CD4-positive, CD25-positive, alpha-beta regulatory T cell (primary cell): ENCODE measurements around the gene GZMA. TPM values are rescaled to one million over a fixed set of nuclear protein-coding genes. Genes with fewer than 3 reads are reported as not detected.

ENCODE experiments used
- ATAC-seq, 2 donors: fragments of 150-1000 bp; cut with Tn5 transposase; one replicate each; pipeline ENCODE4 v1.10.0; 2021; ENCODE audit warnings: low read depth in 2 of 2, moderate number of reproducible peaks in 2 of 2, moderate library complexity in 1 of 2
- DNase-seq, 3 donors: peaks; one replicate each; pipeline versions ENCODE4 v3.0.0 to v3.0.0-alpha.2; 2012 to 2022; ENCODE audit warnings: mixed read lengths in 1 of 3
- H3K27ac ChIP-seq: one replicate; pipeline ENCODE4 v1.7.0; 2013; ENCODE audit warnings: mild to moderate bottlenecking, low read length; ENCODE audit not compliant: insufficient read depth, poor library complexity, severe bottlenecking
- H3K27me3 ChIP-seq: one replicate; pipeline ENCODE4 v1.7.0; 2013; ENCODE audit warnings: low read length; ENCODE audit not compliant: control insufficient read depth, insufficient read depth
- H3K36me3 ChIP-seq: one replicate; pipeline ENCODE4 v1.7.0; 2013; ENCODE audit warnings: mild to moderate bottlenecking, low read length, moderate library complexity; ENCODE audit not compliant: control insufficient read depth, insufficient read depth
- H3K4me1 ChIP-seq: 2 replicates; pipeline ENCODE4 v1.7.0; 2013; ENCODE audit warnings: mild to moderate bottlenecking, low read length; ENCODE audit not compliant: insufficient read depth, control insufficient read depth, poor library complexity, severe bottlenecking
- H3K4me3 ChIP-seq: one replicate; pipeline ENCODE4 v1.7.0; 2013; ENCODE audit warnings: low read depth, mild to moderate bottlenecking, low read length, moderate library complexity
- H3K9me3 ChIP-seq, 2 experiments: 1 replicate in 1 of 2; 2 replicates in 1 of 2; pipeline ENCODE4 v1.7.0; 2013; ENCODE audit warnings: low read length in 2 of 2, mild to moderate bottlenecking in 1 of 2, moderate library complexity in 1 of 2; ENCODE audit not compliant: control insufficient read depth in 2 of 2
- H3K27ac Mint-ChIP-seq, 3 donors: one replicate each; pipeline ENCODE4 v1.8.0; 2020 to 2022; ENCODE audit warnings: mild to moderate bottlenecking in 3 of 3, mixed read lengths in 3 of 3, moderate library complexity in 2 of 3
- H3K27me3 Mint-ChIP-seq: one replicate; pipeline ENCODE4 v1.8.0; 2022; ENCODE audit warnings: mild to moderate bottlenecking, mixed read lengths
- H3K36me3 Mint-ChIP-seq: one replicate; pipeline ENCODE4 v1.8.0; 2020; ENCODE audit warnings: mixed read lengths
- H3K4me1 Mint-ChIP-seq, 4 donors: one replicate each; pipeline ENCODE4 v1.8.0; 2020 to 2022; ENCODE audit warnings: mixed read lengths in 4 of 4, mild to moderate bottlenecking in 1 of 4
- H3K4me3 Mint-ChIP-seq, 4 donors: one replicate each; pipeline ENCODE4 v1.8.0; 2020 to 2022; ENCODE audit warnings: mild to moderate bottlenecking in 4 of 4, mixed read lengths in 4 of 4, moderate library complexity in 3 of 4
- H3K9me3 Mint-ChIP-seq, 7 donors: one replicate each; pipeline ENCODE4 v1.8.0; 2020 to 2022; ENCODE audit warnings: mixed read lengths in 7 of 7, mild to moderate bottlenecking in 3 of 7, moderate library complexity in 2 of 7
- polyA plus RNA-seq, 4 donors: library from polyadenylated mRNA; unstranded; fragments of 300-500 nt; fragmentation: Illumina TruSeq; gene quantifications; one replicate each; pipeline ENCODE4 v1.2.3, GENCODE V29; 2021
- total RNA-seq: library from RNA; stranded (reverse); gene quantifications from one replicate; pipeline ENCODE4 v1.2.3, GENCODE V29; 2022

Gene GZMA
- total and polyA plus RNA-seq, 5 donors from 2014 or later, result 22.6 to 107 (median 45.7) TPM

GRCh38 chr5:55141945-55142690 lies 39.7 kb downstream of the GZMA start:
- no peak for ATAC-seq
- no peaks in the 10 kb centered on the region for H3K36me3 Mint-ChIP-seq

GRCh38 chr5:55143624-55144023 lies 41.2 kb downstream of the GZMA start:
- Histone ChIP-seq H3K4me1 (peaks cover 5% of the 10 kb centered on the region), H3K27me3 (peaks cover 8% of the 10 kb centered on the region), H3K4me3 (no peak overlapping the region), H3K36me3 (no peaks in the 10 kb centered on the region), H3K9me3 (no peaks in the 10 kb centered on the region), H3K27ac (no peak overlapping the region)
- Mint-ChIP-seq H3K36me3 (no peaks in the 10 kb centered on the region), H3K4me3 (no peak overlapping the region), H3K9me3 (peaks cover 0 to 2% (median 0%) of the 10 kb centered on the region in 7 donors), H3K27me3 (peaks cover 27% of the 10 kb centered on the region), H3K27ac (no peak overlapping the region), H3K4me1 (peaks cover 0 to 16% (median 12%) of the 10 kb centered on the region in 4 donors)
- DNase-seq, result no peak
- no peak for ATAC-seq

More at GRCh38 chr5:55141945-55142690, 39.7 kb downstream of the GZMA start:
- Mint-ChIP-seq H3K9me3 (peaks cover 0 to 3% (median 0%) of the 10 kb centered on the region in 7 donors), H3K27me3 (peaks cover 24% of the 10 kb centered on the region), H3K4me1 (peaks cover 0 to 16% (median 12%) of the 10 kb centered on the region in 4 donors), H3K27ac (peak overlapping the region in 1 of 3 donors; percentile 70), H3K4me3 (no peak overlapping the region)
- Histone ChIP-seq H3K9me3 (no peaks in the 10 kb centered on the region), H3K27me3 (peaks cover 11% of the 10 kb centered on the region), H3K27ac (no peak overlapping the region), H3K4me1 (peaks cover 5% of the 10 kb centered on the region), H3K36me3 (no peaks in the 10 kb centered on the region), H3K4me3 (no peak overlapping the region)
- DNase-seq, result no peak

GRCh38 chr5:55146080-55146479 lies 43.6 kb downstream of the GZMA start:
- no peak overlapping the region for H3K27ac Mint-ChIP-seq
- Histone ChIP-seq H3K4me3 (peak overlapping the region; percentile 34), H3K27ac (no peak overlapping the region), H3K27me3 (peaks cover 11% of the 10 kb centered on the region), H3K36me3 (no peaks in the 10 kb centered on the region), H3K4me1 (peaks cover 5% of the 10 kb centered on the region), H3K9me3 (no peaks in the 10 kb centered on the region)
- ATAC-seq (no peak), DNase-seq (no peak)
- H3K36me3 Mint-ChIP-seq, result no peaks in the 10 kb centered on the region
- peaks cover 0 to 2% (median 0%) of the 10 kb centered on the region in 7 donors for H3K9me3 Mint-ChIP-seq
- peaks cover 43% of the 10 kb centered on the region for H3K27me3 Mint-ChIP-seq
- H3K4me1 Mint-ChIP-seq, result peaks cover 0 to 16% (median 12%) of the 10 kb centered on the region in 4 donors
- H3K4me3 Mint-ChIP-seq, result no peak overlapping the region

DNA sequence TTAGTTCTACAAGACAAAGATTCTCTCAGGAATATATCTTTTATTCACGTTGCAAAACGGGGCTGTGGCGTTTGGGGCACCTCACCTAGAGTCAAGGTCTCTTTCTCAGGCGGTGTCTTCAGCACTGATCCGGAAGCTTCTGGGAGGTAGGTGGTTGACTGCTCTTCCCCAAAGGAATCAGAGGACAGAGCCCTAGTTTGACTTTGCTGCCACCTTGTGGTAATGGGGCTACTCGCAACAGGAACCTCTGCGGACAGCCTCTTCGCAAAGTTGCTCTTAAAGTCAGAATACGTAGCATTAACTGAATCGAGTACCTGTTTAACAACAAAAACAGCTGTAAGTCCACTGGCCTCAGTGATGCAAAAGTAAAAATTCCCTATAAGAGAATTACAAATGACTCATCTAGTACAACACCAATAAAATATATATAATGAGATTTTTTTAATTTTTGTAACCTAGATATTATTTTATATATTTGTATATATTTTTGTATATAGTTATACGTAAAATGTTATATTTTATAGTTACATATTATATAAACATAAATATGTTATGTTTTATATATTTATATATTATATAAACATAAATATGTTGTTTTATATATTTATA lies 44.2 kb downstream of the GZMA start:
- Mint-ChIP-seq H3K4me1 (peaks cover 0 to 14% (median 11%) of the 10 kb centered on the region in 4 donors), H3K4me3 (peak overlapping the region in 2 of 4 donors; percentile 18 to 28), H3K36me3 (no peaks in the 10 kb centered on the region), H3K27ac (no peak overlapping the region), H3K27me3 (peaks cover 45% of the 10 kb centered on the region), H3K9me3 (peaks cover 0 to 2% (median 0%) of the 10 kb centered on the region in 7 donors)
- Histone ChIP-seq H3K4me1 (peaks cover 5% of the 10 kb centered on the region), H3K9me3 (no peaks in the 10 kb centered on the region), H3K27ac (no peak overlapping the region), H3K4me3 (peak overlapping the region; percentile 34), H3K27me3 (peaks cover 11% of the 10 kb centered on the region), H3K36me3 (no peaks in the 10 kb centered on the region)
- peak; percentile 66 to 91 for ATAC-seq
- peak; percentile 67 to 89 (median 74) for DNase-seq

DNA sequence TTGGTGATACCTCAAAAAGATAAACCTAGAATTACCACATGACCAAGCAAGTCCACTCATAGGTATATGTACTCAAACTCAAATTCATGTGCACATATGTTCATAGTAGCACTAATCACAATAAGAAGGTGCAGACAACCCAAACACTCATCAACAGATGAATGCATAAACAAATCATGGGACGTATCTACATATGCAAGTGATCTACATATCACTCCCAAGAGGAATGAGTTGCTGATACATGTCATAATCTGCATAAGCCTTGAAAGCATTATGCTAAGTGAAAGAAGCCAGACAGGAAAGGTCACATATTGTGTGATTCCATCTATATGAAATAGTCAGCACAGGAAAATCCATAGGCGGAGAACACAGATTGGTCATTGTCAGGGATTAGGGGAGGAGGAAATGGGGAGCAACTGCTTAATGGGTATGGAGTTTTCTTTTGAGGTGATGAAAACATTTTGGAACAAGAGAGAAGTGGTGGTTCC lies 46.9 kb downstream of the GZMA start:
- peaks cover 54% of the 10 kb centered on the region for H3K27me3 Mint-ChIP-seq
- H3K4me3 ChIP-seq, result no peak overlapping the region
- H3K36me3 Mint-ChIP-seq, result no peaks in the 10 kb centered on the region
- H3K27ac Mint-ChIP-seq, result no peak overlapping the region
- ATAC-seq, result no peak
- H3K4me1 Mint-ChIP-seq, result peaks cover 0 to 13% (median 6%) of the 10 kb centered on the region in 4 donors
- no peaks in the 10 kb centered on the region for H3K9me3 ChIP-seq
- peaks cover 5% of the 10 kb centered on the region for H3K4me1 ChIP-seq
- peak overlapping the region in 1 of 4 donors; percentile 4 for H3K4me3 Mint-ChIP-seq
- H3K27me3 ChIP-seq, result peaks cover 23% of the 10 kb centered on the region
- H3K9me3 Mint-ChIP-seq, result no peaks in the 10 kb centered on the region
- DNase-seq, result no peak
- H3K36me3 ChIP-seq, result no peaks in the 10 kb centered on the region
- H3K27ac ChIP-seq, result no peak overlapping the region

DNA sequence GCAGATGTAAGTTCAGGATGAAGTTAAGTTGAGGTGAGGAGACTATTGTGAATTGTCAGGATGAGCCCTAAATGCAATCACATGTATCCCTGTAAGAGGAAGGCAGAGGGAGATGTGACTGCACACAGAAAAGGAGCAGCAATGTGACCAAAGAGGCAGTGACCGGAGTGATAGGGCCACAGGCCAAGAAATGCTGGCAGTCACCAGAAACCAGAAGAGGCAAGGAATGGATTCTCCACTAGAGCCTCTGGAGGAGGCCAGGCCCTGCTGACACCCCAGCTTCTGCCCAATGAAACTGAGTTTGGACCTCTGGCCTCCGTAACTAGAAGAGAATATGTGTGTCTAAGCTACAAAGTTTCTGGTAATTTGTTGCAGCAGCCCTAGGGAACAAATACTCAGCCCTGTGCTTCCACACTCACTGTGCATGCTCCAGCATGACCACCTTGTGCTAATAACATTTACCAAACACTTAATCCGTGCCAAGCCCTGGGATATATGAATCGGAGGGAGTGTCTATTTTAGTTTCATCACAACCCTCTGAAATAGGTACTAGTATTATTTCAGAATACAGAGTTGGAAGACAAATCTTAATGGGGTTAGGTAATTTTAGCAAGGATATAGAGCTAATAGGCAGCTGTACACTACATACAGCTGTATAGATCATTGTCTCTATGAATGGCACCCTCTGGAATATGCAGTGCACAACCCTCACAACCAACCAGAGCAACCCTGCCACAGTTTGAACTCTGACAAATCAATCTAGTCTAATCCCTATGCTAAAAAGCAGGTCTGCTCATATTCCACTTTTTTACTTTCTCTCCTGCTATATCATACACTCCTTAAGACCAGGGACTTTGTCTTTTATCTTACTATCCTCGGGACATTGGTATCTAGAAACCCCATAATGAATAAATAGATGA lies 49.7 kb downstream of the GZMA start:
- Mint-ChIP-seq H3K4me1 (no peaks in the 10 kb centered on the region), H3K27me3 (peaks cover 45% of the 10 kb centered on the region), H3K36me3 (no peaks in the 10 kb centered on the region), H3K4me3 (no peak overlapping the region), H3K9me3 (peaks cover 0 to 2% (median 0%) of the 10 kb centered on the region in 7 donors), H3K27ac (no peak overlapping the region)
- H3K27me3 ChIP-seq, result peaks cover 28% of the 10 kb centered on the region
- H3K27ac ChIP-seq, result no peak overlapping the region
- no peaks in the 10 kb centered on the region for H3K36me3 ChIP-seq
- ATAC-seq, result no peak
- H3K4me3 ChIP-seq, result no peak overlapping the region
- no peaks in the 10 kb centered on the region for H3K9me3 ChIP-seq
- H3K4me1 ChIP-seq, result no peaks in the 10 kb centered on the region
- no peak for DNase-seq

- H3K36me3 ChIP-seq, result no peaks in the 10 kb centered on the region
- H3K27ac Mint-ChIP-seq, result no peak overlapping the region
- no peak overlapping the region for H3K4me3 Mint-ChIP-seq
- H3K27me3 Mint-ChIP-seq, result peaks cover 48% of the 10 kb centered on the region
- H3K4me1 ChIP-seq, result no peaks in the 10 kb centered on the region
- peaks cover 0 to 2% (median 0%) of the 10 kb centered on the region in 7 donors for H3K9me3 Mint-ChIP-seq
- no peak for ATAC-seq
- no peaks in the 10 kb centered on the region for H3K36me3 Mint-ChIP-seq
- H3K9me3 ChIP-seq, result no peaks in the 10 kb centered on the region
- DNase-seq, result no peak
- no peaks in the 10 kb centered on the region for H3K4me1 Mint-ChIP-seq
- H3K27me3 ChIP-seq, result peaks cover 32% of the 10 kb centered on the region
- no peak overlapping the region for H3K27ac ChIP-seq
- no peak overlapping the region for H3K4me3 ChIP-seq
Measured at GRCh38 chr5:55154873-55155272, 52.4 kb downstream of the GZMA start.
